ENCODE results near the gene TRABD2B. TPM values are rescaled to one million over a fixed set of nuclear protein-coding genes. Genes with fewer than 3 reads are reported as not detected.

Gene TRABD2B
- total RNA-seq, 1 experiment from 2014 or later, result 0.05 TPM

DNA sequence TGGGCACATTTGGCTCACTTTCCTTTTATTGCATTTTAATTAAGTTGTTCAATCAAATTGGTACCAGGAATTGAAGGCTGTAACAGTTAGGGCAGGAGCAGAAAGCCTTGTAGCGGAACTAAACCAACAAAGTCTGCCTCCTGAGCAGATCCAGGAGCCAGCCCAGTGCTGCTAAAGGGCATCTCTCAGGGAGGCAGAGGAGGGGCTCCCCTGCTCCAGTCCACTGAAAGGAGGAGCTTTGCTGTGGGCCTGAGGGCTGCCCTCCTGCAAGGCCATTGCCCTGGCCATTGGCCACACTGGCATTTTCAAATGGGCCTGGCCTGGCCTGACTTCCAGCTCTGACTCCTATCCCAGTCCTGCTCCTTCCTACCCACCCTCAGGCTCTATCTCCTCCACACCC is 3.7 kb upstream of the TRABD2B start:
- DNase-seq (ENCODE audit: low read depth, low spot score) (no peak), ATAC-seq (no peak)
- Histone ChIP-seq H3K27ac (ENCODE audit: low read depth, low read length) (no peak overlapping the region), H4K20me1 (ENCODE audit: insufficient read depth) (no peaks in the 10 kb centered on the region), H3K9me2 (ENCODE audit: insufficient read depth) (no peaks in the 10 kb centered on the region), H2AFZ (ENCODE audit: low read depth, low read length, poor library complexity, severe bottlenecking) (no peak overlapping the region), H3K27me3 (ENCODE audit: insufficient read depth, low read length) (peaks cover 18% of the 10 kb centered on the region; the same call in 1 of the 2 replicates), H3K9me3 (ENCODE audit: control insufficient read depth in 1 of 2, insufficient read depth in 1 of 2, low read depth in 1 of 2, low read length in 2 of 2) (no peaks in the 10 kb centered on the region), H3K4me1 (ENCODE audit: control insufficient read depth in 1 of 2, insufficient read depth in 2 of 2, low read length in 2 of 2) (peaks cover 0 to 3% of the 10 kb centered on the region in 2 experiments; a peak in 2 of 4 replicates), H3K9ac (ENCODE audit: low read length) (no peak overlapping the region), H3K4me2 (ENCODE audit: low read length) (no peak overlapping the region), H3K79me2 (ENCODE audit: insufficient read depth, low read length) (no peaks in the 10 kb centered on the region), H3K36me3 (ENCODE audit: control insufficient read depth in 1 of 2, insufficient read depth in 2 of 2, low read length in 2 of 2) (no peaks in the 10 kb centered on the region), H3K4me3 (replicated peaks in 1 of 2; ENCODE audit: low read depth in 1 of 2, low read length in 2 of 2) (no peak overlapping the region)
- ChIA-PET CTCF (no interaction called here), RAD21 (ENCODE audit: low non-redundant PET in 1 of 2, low total read pairs in 2 of 2, uncharacterized antibody in 2 of 2, unreplicated experiment in 2 of 2) (no interaction called here), POLR2A (no interaction called here)
- BruUV-seq (replicated peaks), result no TSS peak
- intact Hi-C loops (cut with micrococcal nuclease), result no loop called here
- no peak for TF ChIP-seq TCF7L2 (IDR thresholded peaks at IDR 0.05; ENCODE audit: borderline replicate concordance, extremely low read depth, insufficient read depth, insufficient read length)
- TF ChIP-seq SRF (IDR thresholded peaks at IDR 0.05; ENCODE audit: low read depth), result no peak
- TF ChIP-seq, protein P1, sequence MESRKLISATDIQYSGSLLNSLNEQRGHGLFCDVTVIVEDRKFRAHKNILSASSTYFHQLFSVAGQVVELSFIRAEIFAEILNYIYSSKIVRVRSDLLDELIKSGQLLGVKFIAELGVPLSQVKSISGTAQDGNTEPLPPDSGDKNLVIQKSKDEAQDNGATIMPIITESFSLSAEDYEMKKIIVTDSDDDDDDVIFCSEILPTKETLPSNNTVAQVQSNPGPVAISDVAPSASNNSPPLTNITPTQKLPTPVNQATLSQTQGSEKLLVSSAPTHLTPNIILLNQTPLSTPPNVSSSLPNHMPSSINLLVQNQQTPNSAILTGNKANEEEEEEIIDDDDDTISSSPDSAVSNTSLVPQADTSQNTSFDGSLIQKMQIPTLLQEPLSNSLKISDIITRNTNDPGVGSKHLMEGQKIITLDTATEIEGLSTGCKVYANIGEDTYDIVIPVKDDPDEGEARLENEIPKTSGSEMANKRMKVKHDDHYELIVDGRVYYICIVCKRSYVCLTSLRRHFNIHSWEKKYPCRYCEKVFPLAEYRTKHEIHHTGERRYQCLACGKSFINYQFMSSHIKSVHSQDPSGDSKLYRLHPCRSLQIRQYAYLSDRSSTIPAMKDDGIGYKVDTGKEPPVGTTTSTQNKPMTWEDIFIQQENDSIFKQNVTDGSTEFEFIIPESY (IDR thresholded peaks at IDR 0.05; ENCODE audit: extremely low read depth, insufficient replicate concordance, low read length), result no peak
- TF ChIP-seq CBX3 (IDR thresholded peaks at IDR 0.05; ENCODE audit: low read depth), result no peak
- TF ChIP-seq POLR2AphosphoS5 (IDR thresholded peaks at IDR 0.05; ENCODE audit: low read depth, low read length), result no peak
- no peak for TF ChIP-seq YY1 (IDR thresholded peaks at IDR 0.05; ENCODE audit: extremely low read depth, insufficient replicate concordance, low read depth, low read length)
- no peak for TF ChIP-seq SIN3A (IDR thresholded peaks at IDR 0.05; ENCODE audit: low read depth)
- no peak for TF ChIP-seq EZH2phosphoT487 (IDR thresholded peaks at IDR 0.05; ENCODE audit: borderline replicate concordance)
- TF ChIP-seq JUND (IDR thresholded peaks at IDR 0.05), result no peak
- TF ChIP-seq, protein P2, sequence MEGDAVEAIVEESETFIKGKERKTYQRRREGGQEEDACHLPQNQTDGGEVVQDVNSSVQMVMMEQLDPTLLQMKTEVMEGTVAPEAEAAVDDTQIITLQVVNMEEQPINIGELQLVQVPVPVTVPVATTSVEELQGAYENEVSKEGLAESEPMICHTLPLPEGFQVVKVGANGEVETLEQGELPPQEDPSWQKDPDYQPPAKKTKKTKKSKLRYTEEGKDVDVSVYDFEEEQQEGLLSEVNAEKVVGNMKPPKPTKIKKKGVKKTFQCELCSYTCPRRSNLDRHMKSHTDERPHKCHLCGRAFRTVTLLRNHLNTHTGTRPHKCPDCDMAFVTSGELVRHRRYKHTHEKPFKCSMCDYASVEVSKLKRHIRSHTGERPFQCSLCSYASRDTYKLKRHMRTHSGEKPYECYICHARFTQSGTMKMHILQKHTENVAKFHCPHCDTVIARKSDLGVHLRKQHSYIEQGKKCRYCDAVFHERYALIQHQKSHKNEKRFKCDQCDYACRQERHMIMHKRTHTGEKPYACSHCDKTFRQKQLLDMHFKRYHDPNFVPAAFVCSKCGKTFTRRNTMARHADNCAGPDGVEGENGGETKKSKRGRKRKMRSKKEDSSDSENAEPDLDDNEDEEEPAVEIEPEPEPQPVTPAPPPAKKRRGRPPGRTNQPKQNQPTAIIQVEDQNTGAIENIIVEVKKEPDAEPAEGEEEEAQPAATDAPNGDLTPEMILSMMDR (IDR thresholded peaks at IDR 0.05 in 2 of 3, conservative IDR thresholded peaks at IDR 0.05 in 1 of 3; ENCODE audit: borderline replicate concordance in 1 of 3, insufficient read depth in 1 of 3, low read depth in 2 of 3, low read length in 2 of 3), result no peak
- no peak for TF ChIP-seq ZFX (IDR thresholded peaks at IDR 0.05)
- TF ChIP-seq, protein P3, sequence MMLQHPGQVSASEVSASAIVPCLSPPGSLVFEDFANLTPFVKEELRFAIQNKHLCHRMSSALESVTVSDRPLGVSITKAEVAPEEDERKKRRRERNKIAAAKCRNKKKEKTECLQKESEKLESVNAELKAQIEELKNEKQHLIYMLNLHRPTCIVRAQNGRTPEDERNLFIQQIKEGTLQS (IDR thresholded peaks at IDR 0.05), result no peak
- TF ChIP-seq POLR2A (IDR thresholded peaks at IDR 0.05; ENCODE audit: borderline replicate concordance, extremely low read depth, insufficient read depth, insufficient read length), result no peak
- TF ChIP-seq EGR1 (IDR thresholded peaks at IDR 0.05; ENCODE audit: low read depth), result no peak

All from HCT116 (cell line).